WI38 (cell line): ENCODE measurements around the gene TSGA10.

ENCODE experiments used
- H3K4me3 ChIP-seq: 2 replicates; pipeline ENCODE4 v1.5.1; 2011; ENCODE audit warnings: low read depth, mild to moderate bottlenecking, control low read depth, low read length
- TF ChIP-seq, protein P1 (sequence below): IDR thresholded peaks from 2 replicates; pipeline ENCODE4 v1.5.1; 2012; ENCODE audit warnings: low read depth, mild to moderate bottlenecking, control low read depth, low read length

TSGA10 gene

DNA sequence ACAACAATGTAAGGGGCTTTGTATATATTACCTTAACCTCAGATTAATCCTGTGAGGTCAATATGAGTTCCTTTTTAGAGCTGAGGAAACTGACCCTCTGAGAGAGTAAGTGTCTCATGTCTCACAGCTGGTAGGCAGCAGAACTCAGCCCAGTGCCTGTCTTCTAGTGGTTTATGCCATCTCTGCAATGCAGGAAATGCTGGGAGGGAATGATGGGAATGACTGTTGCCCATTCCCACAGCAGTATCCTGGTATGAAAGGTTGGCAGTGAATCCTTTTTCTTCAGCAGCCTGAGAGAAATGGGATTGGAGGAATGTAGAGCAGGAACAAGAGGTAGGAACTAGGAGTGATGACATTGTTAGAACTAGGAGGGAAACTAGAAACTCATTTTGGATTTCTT lies 32.3 kb upstream of the TSGA10 start:
- no peak overlapping the region for H3K4me3 ChIP-seq
- TF ChIP-seq, protein P1, sequence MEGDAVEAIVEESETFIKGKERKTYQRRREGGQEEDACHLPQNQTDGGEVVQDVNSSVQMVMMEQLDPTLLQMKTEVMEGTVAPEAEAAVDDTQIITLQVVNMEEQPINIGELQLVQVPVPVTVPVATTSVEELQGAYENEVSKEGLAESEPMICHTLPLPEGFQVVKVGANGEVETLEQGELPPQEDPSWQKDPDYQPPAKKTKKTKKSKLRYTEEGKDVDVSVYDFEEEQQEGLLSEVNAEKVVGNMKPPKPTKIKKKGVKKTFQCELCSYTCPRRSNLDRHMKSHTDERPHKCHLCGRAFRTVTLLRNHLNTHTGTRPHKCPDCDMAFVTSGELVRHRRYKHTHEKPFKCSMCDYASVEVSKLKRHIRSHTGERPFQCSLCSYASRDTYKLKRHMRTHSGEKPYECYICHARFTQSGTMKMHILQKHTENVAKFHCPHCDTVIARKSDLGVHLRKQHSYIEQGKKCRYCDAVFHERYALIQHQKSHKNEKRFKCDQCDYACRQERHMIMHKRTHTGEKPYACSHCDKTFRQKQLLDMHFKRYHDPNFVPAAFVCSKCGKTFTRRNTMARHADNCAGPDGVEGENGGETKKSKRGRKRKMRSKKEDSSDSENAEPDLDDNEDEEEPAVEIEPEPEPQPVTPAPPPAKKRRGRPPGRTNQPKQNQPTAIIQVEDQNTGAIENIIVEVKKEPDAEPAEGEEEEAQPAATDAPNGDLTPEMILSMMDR: no peak

DNA sequence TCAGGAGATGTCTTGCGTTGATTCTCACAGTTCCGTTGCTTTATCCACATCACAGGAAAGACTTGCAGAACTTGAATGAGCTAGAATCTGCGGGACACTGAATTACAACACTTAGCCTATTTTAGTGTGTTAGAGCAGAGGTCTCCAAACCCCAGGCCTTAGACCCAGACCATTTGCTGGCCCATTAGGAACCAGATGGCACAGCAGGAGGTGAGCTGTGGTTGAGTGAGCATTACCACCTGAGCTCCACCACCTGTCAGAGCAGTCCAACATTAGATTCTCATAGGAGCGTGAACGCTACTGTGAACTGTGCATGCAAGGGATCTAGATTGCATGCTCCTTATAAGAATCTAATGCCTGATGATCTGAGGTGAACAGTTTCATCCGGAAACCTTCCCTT lies 30.1 kb upstream of the TSGA10 start:
- TF ChIP-seq, protein P1: no peak
- H3K4me3 ChIP-seq: no peak overlapping the region

DNA sequence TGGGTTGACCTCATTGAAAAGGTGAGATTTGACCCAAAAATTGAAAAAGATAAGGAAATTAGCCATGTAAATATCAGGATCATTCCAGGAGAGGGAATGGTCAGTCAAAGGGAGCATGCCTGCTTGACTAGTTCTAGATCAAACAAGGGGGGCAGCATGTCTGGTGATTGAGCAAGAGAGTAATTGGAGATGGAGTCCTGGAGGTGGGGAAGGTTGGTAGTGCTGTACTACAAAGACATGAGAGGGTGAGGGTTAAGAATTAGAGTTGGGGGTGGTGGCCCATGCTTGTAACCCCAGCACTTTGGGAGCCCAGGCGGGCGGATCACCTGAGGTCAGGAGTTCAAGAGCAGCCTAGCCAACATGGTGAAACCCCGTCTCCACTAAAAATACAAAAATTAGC lies 28.3 kb upstream of the TSGA10 start:
- TF ChIP-seq, protein P1: no peak
- no peak overlapping the region for H3K4me3 ChIP-seq

DNA sequence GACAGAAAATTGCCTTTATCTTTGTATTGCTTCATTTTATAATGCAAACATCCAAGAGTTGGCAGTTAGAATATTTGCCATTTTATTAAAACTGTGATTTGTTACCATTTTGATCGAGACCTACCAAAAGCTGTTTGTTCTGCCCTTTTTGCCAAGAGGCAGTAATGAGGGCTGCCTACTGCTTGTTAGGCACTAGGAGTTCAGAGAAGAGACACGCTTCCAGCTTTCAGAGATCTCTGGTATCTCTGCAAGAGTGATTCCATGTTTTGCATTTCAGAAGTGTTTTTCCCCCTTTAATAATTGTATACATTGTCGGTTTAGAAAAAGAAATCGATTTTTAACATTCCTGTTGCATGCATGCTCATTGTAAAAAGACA lies 26.9 kb upstream of the TSGA10 start:
- TF ChIP-seq, protein P1: no peak
- H3K4me3 ChIP-seq: peak overlapping the region; percentile 73

DNA sequence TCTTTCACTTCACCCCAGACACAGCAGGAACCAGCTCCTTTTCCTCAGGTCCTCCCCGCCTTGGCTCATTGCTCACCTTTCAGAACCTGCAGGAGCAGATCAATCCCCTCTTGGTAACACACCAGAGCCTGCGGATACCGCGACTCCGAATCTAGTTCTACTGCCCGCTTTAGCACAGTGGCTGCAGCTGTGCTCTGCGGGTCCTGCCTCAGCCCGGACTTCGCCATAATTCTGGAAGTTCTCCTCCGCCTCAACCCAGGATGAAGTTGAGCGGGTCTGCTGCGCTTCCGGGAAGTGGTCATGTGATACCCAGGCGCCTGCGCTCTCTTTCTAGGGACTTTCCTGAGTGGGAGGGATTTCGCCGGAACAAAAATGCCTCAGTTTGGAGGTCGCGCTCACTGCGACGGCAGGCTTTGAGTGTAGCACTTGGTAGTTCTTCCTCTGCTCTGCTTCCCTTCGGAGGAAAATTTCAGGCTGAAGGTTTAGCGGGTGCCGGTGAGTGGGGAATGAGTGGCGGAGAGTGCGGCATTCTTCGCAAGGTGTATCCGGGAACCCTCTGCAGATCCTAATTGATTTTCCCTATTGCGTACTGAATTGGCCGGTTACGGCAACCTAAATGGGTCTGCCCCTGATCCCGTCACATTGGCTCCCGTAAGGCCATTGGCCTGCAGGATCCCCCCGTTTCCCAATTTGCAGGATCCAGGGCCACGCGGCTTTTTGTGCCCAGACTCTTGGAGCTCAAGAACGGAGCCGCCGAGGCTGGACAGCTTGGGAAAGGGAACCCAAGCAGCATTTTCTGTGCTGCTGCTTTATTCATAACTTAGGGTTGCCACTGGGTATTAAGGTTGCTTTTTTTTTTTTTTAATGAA lies 26.2 kb upstream of the TSGA10 start, which contains the start of the genes MITD1 and MRPL30:
TSS of gene MITD1 (minus strand) at position 304 of the 869 bp plus-strand sequence. CDS start at position 227, 77 bp downstream.
TSS of gene MRPL30 (plus strand) at position 430 of the 869 bp plus-strand sequence. CDS start 5,020 bp downstream, outside the sequence.
- TF ChIP-seq, protein P1: no peak
- peak within 1 kb of the TSS; percentile 73 for H3K4me3 ChIP-seq

DNA sequence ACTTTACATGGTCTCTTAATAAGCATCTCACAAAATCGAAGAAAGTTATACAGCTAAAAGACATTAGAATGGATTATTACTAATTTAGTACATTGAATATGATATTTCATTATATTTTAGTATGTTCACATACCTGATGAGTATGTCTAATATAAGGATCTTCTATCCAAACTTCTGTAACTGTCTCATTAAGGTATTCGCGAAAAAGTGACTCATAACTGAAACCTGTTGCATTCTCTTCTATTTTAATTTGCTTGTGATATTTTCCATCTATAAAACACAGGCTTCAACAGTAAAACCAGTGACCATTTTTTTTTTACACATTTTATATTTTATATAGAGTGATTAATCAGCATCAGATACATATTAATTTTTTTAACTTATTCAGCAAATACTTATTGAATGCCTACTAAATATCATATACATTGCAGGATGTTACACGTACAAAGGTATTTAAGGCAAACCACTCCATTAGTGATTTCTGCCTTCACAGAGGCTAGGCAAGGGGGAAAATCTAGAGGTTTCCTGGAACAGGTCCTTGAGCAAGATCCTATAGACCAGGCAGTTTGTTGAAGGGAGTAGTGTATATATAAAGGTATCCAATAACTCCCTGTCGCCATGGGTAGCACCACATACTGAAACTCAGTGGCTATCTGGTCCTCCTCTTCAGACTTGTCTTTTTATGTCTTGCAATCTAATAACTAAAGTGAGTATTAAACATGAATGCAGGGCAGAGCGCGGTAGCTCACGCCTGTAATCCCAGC lies 16.8 kb upstream of the TSGA10 start:
- TF ChIP-seq, protein P1: no peak

DNA sequence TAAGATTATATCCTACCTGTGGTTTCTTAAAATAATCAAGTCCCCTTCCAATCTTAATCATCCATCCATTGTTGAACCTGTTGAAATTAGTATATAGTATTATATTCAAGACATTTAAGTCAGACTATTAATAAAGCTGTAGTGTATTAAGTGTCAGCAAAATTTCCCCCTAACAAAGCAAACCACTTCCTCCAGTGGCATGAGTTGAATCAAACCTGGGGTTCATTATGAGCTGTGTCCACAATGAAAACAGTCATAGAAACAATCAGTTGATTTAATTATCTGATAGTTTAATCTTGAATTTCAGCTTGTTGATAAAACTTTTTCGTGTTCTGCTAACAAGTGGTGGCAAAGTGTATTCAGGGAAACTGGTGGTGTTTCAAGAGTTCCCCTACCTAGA lies 14.8 kb upstream of the TSGA10 start:
- no peak overlapping the region for H3K4me3 ChIP-seq
- TF ChIP-seq, protein P1: no peak

More for the DNA sequence above, 16.8 kb upstream of the TSGA10 start:
- no peak overlapping the region for H3K4me3 ChIP-seq
